ENCODE results near the gene ADGRG7. TPM values are rescaled to one million over a fixed set of nuclear protein-coding genes. Genes with fewer than 3 reads are reported as not detected.

ADGRG7 gene
- total and polyA plus RNA-seq, 9 of the 15 experiments (the other 6 are each of a cell fraction or from before 2014, with no cell fraction given) = 0.03 TPM; not detected in 7

DNA sequence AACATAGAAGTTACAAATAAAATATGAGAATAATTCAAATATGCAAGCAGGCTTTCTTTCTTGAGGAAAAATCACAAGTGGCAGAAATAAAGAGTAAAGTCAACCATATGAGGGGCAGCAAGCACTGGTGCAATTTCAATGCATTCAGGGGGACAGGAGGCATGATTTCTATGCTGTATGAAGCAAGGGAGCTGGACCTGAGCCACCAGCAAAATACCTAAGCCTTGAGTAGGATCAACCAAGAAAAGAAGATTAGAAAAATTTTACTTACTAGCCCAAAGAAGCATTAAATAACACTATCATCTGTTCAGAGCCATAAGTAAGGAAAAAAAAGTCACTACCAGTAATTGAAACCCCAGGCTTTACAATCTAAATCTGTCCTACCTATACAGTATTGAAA lies 6.3 kb downstream of the ADGRG7 start:
- H3K4me2 ChIP-seq (ENCODE audit: insufficient read depth, low read length) = no peak overlapping the region
- no peaks in the 10 kb centered on the region for H3K79me2 ChIP-seq (ENCODE audit: control insufficient read depth, insufficient read depth, low read length)
- in situ Hi-C loops (cut with MboI) (loop anchor here (25.0 kb wide), 1 partner anchor 778 kb away; no protein-coding TSS in a partner anchor), intact Hi-C loops (cut with micrococcal nuclease) (no loop called here)
- H3K27me3 ChIP-seq (ENCODE audit: control insufficient read depth in 2 of 2, insufficient read depth in 2 of 2, low read length in 2 of 2) = no peaks in the 10 kb centered on the region
- H3K9me3 ChIP-seq (replicated peaks; ENCODE audit: control insufficient read depth, insufficient read depth, low read depth, low read length) = no peaks in the 10 kb centered on the region
- H4K20me1 ChIP-seq (replicated peaks; ENCODE audit: control insufficient read depth, insufficient read depth, low read length) = no peaks in the 10 kb centered on the region
- H2AFZ ChIP-seq (ENCODE audit: low read depth, low read length) = no peak overlapping the region
- CTCF ChIA-PET (ENCODE audit: low intra/inter-chr PET ratio) = no interaction called here
- TF ChIP-seq TARDBP (IDR thresholded peaks at IDR 0.05) (no peak), POLR2AphosphoS2 (IDR thresholded peaks at IDR 0.05; ENCODE audit: low read length) (no peak), YY1 (IDR thresholded peaks at IDR 0.05; ENCODE audit: borderline replicate concordance in 1 of 3, control insufficient read depth in 1 of 3, extremely low read depth in 1 of 3, insufficient read depth in 3 of 3, insufficient read length in 1 of 3, insufficient replicate concordance in 2 of 3, low read depth in 1 of 3, low read length in 2 of 3) (no peak), TBL1XR1 (IDR thresholded peaks at IDR 0.05; ENCODE audit: low read length in 2 of 2) (no peak), TFAM (CRISPR knock-in tag; conservative IDR thresholded peaks at IDR 0.05) (no peak), ZNF75A (CRISPR knock-in tag; IDR thresholded peaks at IDR 0.05) (no peak), NFRKB (IDR thresholded peaks at IDR 0.05; ENCODE audit: low read depth) (no peak), WHSC1 (IDR thresholded peaks at IDR 0.05; ENCODE audit: low read length) (no peak), ZNF384 (IDR thresholded peaks at IDR 0.05; ENCODE audit: low read depth, low read length) (no peak), CSDE1 (IDR thresholded peaks at IDR 0.05) (no peak), HDAC2 (IDR thresholded peaks at IDR 0.05) (no peak), ZNF583 (CRISPR knock-in tag; IDR thresholded peaks at IDR 0.05) (no peak), ZEB2 (IDR thresholded peaks at IDR 0.05) (no peak)
- TF ChIP-seq, protein P1, sequence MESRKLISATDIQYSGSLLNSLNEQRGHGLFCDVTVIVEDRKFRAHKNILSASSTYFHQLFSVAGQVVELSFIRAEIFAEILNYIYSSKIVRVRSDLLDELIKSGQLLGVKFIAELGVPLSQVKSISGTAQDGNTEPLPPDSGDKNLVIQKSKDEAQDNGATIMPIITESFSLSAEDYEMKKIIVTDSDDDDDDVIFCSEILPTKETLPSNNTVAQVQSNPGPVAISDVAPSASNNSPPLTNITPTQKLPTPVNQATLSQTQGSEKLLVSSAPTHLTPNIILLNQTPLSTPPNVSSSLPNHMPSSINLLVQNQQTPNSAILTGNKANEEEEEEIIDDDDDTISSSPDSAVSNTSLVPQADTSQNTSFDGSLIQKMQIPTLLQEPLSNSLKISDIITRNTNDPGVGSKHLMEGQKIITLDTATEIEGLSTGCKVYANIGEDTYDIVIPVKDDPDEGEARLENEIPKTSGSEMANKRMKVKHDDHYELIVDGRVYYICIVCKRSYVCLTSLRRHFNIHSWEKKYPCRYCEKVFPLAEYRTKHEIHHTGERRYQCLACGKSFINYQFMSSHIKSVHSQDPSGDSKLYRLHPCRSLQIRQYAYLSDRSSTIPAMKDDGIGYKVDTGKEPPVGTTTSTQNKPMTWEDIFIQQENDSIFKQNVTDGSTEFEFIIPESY (CRISPR knock-in tag; IDR thresholded peaks at IDR 0.05) = no peak
- TF ChIP-seq, protein P2, sequence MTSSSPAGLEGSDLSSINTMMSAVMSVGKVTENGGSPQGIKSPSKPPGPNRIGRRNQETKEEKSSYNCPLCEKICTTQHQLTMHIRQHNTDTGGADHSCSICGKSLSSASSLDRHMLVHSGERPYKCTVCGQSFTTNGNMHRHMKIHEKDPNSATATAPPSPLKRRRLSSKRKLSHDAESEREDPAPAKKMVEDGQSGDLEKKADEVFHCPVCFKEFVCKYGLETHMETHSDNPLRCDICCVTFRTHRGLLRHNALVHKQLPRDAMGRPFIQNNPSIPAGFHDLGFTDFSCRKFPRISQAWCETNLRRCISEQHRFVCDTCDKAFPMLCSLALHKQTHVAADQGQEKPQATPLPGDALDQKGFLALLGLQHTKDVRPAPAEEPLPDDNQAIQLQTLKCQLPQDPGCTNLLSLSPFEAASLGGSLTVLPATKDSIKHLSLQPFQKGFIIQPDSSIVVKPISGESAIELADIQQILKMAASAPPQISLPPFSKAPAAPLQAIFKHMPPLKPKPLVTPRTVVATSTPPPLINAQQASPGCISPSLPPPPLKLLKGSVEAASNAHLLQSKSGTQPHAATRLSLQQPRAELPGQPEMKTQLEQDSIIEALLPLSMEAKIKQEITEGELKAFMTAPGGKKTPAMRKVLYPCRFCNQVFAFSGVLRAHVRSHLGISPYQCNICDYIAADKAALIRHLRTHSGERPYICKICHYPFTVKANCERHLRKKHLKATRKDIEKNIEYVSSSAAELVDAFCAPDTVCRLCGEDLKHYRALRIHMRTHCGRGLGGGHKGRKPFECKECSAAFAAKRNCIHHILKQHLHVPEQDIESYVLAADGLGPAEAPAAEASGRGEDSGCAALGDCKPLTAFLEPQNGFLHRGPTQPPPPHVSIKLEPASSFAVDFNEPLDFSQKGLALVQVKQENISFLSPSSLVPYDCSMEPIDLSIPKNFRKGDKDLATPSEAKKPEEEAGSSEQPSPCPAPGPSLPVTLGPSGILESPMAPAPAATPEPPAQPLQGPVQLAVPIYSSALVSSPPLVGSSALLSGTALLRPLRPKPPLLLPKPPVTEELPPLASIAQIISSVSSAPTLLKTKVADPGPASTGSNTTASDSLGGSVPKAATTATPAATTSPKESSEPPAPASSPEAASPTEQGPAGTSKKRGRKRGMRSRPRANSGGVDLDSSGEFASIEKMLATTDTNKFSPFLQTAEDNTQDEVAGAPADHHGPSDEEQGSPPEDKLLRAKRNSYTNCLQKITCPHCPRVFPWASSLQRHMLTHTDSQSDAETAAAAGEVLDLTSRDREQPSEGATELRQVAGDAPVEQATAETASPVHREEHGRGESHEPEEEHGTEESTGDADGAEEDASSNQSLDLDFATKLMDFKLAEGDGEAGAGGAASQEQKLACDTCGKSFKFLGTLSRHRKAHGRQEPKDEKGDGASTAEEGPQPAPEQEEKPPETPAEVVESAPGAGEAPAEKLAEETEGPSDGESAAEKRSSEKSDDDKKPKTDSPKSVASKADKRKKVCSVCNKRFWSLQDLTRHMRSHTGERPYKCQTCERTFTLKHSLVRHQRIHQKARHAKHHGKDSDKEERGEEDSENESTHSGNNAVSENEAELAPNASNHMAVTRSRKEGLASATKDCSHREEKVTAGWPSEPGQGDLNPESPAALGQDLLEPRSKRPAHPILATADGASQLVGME (CRISPR knock-in tag; IDR thresholded peaks at IDR 0.05) = no peak
- no peak overlapping the region for H3K9ac ChIP-seq (ENCODE audit: insufficient read depth in 1 of 2, low read depth in 2 of 2, low read length in 2 of 2)
- BruUV-seq (replicated peaks) = no TSS peak
- FAIRE-seq (no peak), ATAC-seq (no peak), DNase-seq (ENCODE audit: extremely low read depth in 1 of 4, low spot score in 3 of 4) (no peak)
- no peaks in the 10 kb centered on the region; a peak in 1 of 5 replicates for H3K4me1 ChIP-seq (replicated peaks in 1 of 2; ENCODE audit: control insufficient read depth in 2 of 2, insufficient read depth in 2 of 2, low read length in 2 of 2)
- POLR2A ChIA-PET = interaction anchor here (0.6 kb wide), 1 partner anchor 211 kb away, joined by 3 read pairs; no protein-coding TSS in a partner anchor
- no peak overlapping the region for H3K27ac ChIP-seq (ENCODE audit: extremely low read depth, low read depth, low read length)
- no peak overlapping the region for H3K4me3 ChIP-seq
- H3K9me1 ChIP-seq (ENCODE audit: control insufficient read depth, insufficient read depth, low read length) = no peaks in the 10 kb centered on the region
- H3K36me3 ChIP-seq (ENCODE audit: control insufficient read depth, insufficient read depth, low read length) = no peaks in the 10 kb centered on the region
